Vagina (tissue), 2 donors: Measurements from ENCODE around the gene POC1A.

Experiments used
- CTCF ChIP-seq, 3 experiments: fragments of 450-650 bp in 2 of 3; fragments of 200-600 bp in 1 of 3; sonication (generic) in 1 of 3; IDR thresholded peaks; one replicate each; pipeline ENCODE4 v1.5.1; 2017 to 2019; ENCODE audit warnings: antibody characterized with exemption in 3 of 3, mild to moderate bottlenecking in 2 of 3, moderate library complexity in 2 of 3
- POLR2AphosphoS5 ChIP-seq, 2 donors: sonication (generic); formaldehyde crosslinking; IDR thresholded peaks; one replicate each; pipeline ENCODE4 v1.9.0; 2017; ENCODE audit warnings: antibody characterized with exemption in 2 of 2, mild to moderate bottlenecking in 2 of 2, low read depth in 1 of 2; ENCODE audit not compliant: insufficient read depth in 1 of 2

GRCh38 chr3:52196977-52197376, 42.8 kb upstream of the POC1A start:
- no peak for TF ChIP-seq POLR2AphosphoS5 (IDR thresholded peaks at IDR 0.05; ENCODE audit: insufficient read depth in 1 of 2, low read depth in 1 of 2)
- no peak for TF ChIP-seq CTCF (IDR thresholded peaks at IDR 0.05)
